Measurements from ENCODE around the gene AK5. TPM values are rescaled to one million over a fixed set of nuclear protein-coding genes. Genes with fewer than 3 reads are reported as not detected.

The AK5 gene
- polyA plus RNA-seq, 1 donor (not counting 4 experiments of a cell fraction or from before 2014, with no cell fraction given): 0.30 TPM

- no peaks in the 10 kb centered on the region for H4K20me1 ChIP-seq (ENCODE audit: control insufficient read depth, extremely low read depth, insufficient read depth, low read length)
- H3K4me1 ChIP-seq (ENCODE audit: control insufficient read depth, extremely low read depth, insufficient read depth, low read length): no peaks in the 10 kb centered on the region
- dilution Hi-C loops (cut with MboI; ENCODE audit: extremely low pct_ligation_motif_present, low sequenced_read_pairs): no loop called here
- TF ChIP-seq, protein P1, sequence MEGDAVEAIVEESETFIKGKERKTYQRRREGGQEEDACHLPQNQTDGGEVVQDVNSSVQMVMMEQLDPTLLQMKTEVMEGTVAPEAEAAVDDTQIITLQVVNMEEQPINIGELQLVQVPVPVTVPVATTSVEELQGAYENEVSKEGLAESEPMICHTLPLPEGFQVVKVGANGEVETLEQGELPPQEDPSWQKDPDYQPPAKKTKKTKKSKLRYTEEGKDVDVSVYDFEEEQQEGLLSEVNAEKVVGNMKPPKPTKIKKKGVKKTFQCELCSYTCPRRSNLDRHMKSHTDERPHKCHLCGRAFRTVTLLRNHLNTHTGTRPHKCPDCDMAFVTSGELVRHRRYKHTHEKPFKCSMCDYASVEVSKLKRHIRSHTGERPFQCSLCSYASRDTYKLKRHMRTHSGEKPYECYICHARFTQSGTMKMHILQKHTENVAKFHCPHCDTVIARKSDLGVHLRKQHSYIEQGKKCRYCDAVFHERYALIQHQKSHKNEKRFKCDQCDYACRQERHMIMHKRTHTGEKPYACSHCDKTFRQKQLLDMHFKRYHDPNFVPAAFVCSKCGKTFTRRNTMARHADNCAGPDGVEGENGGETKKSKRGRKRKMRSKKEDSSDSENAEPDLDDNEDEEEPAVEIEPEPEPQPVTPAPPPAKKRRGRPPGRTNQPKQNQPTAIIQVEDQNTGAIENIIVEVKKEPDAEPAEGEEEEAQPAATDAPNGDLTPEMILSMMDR (optimal IDR thresholded peaks at IDR 0.05 in 1 of 3, IDR thresholded peaks at IDR 0.05 in 1 of 3, conservative IDR thresholded peaks at IDR 0.05 in 1 of 3; ENCODE audit: extremely low read depth in 1 of 3, insufficient read depth in 2 of 3, low read length in 3 of 3): no peak
- TF ChIP-seq EZH2 (IDR thresholded peaks at IDR 0.05; ENCODE audit: low read length): no peak
- H3K9ac ChIP-seq (ENCODE audit: control insufficient read depth, extremely low read depth, insufficient read depth, low read length): no peak overlapping the region
- DNase-seq (ENCODE audit: low read depth, low spot score) (no peak), FAIRE-seq (no peak)
- H3K27ac ChIP-seq (ENCODE audit: control insufficient read depth, insufficient read depth, low read length): no peak overlapping the region
- no peaks in the 10 kb centered on the region for H3K9me1 ChIP-seq (ENCODE audit: control insufficient read depth, extremely low read depth, insufficient read depth, low read length)
- H3K4me2 ChIP-seq (ENCODE audit: control insufficient read depth, extremely low read depth, insufficient read depth, low read depth, low read length): no peak overlapping the region
- no peaks in the 10 kb centered on the region for H3K79me2 ChIP-seq (ENCODE audit: control insufficient read depth, insufficient read depth, low read length)
- H3K4me3 ChIP-seq (ENCODE audit: control insufficient read depth in 2 of 3, extremely low read depth in 1 of 3, insufficient read depth in 2 of 3, low read depth in 1 of 3, low read length in 3 of 3): no peak overlapping the region
- no peaks in the 10 kb centered on the region for H3K36me3 ChIP-seq (ENCODE audit: control insufficient read depth in 2 of 2, extremely low read depth in 1 of 2, insufficient read depth in 2 of 2, low read length in 2 of 2)
- H3K27me3 ChIP-seq (ENCODE audit: control insufficient read depth, extremely low read depth, insufficient read depth, low read length): no peaks in the 10 kb centered on the region
- no peaks in the 10 kb centered on the region for H3K9me3 ChIP-seq (ENCODE audit: control insufficient read depth, low read depth, low read length)
- no peak overlapping the region for H2AFZ ChIP-seq (ENCODE audit: control insufficient read depth, low read length)
These were observed 47.7 kb upstream of the AK5 start for GRCh38 chr1:77234096-77234495.

DNA sequence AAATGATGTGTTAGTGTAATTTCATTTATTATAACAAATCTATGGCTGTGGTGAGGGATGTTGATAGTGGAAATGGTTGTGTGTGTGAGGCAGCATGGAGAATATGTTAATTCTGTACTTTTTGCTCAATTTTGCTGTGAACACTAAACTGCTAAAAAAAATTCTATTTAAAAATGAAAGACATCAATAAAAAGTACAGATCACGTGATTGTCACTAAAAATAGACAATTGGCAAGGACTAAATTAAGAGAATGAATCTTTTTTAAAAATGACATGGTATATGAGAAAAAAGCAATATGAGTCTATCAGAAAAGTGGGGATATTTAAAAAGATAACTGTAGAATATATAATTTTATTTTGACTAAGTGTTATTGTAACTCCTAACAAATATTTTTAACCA is 46.9 kb upstream of the AK5 start:
- no peaks in the 10 kb centered on the region for H3K9me1 ChIP-seq (ENCODE audit: control insufficient read depth, extremely low read depth, insufficient read depth, low read length)
- dilution Hi-C loops (cut with MboI; ENCODE audit: extremely low pct_ligation_motif_present, low sequenced_read_pairs): no loop called here
- DNase-seq (ENCODE audit: low read depth, low spot score): no peak

More for the DNA sequence above, 46.9 kb upstream of the AK5 start:
- Histone ChIP-seq H3K9me3 (ENCODE audit: control insufficient read depth, low read depth, low read length) (no peaks in the 10 kb centered on the region), H3K4me3 (ENCODE audit: control insufficient read depth in 2 of 3, extremely low read depth in 1 of 3, insufficient read depth in 2 of 3, low read depth in 1 of 3, low read length in 3 of 3) (no peak overlapping the region), H3K9ac (ENCODE audit: control insufficient read depth, extremely low read depth, insufficient read depth, low read length) (no peak overlapping the region), H3K4me2 (ENCODE audit: control insufficient read depth, extremely low read depth, insufficient read depth, low read depth, low read length) (no peak overlapping the region), H3K79me2 (ENCODE audit: control insufficient read depth, insufficient read depth, low read length) (no peaks in the 10 kb centered on the region), H2AFZ (ENCODE audit: control insufficient read depth, low read length) (no peak overlapping the region), H4K20me1 (ENCODE audit: control insufficient read depth, extremely low read depth, insufficient read depth, low read length) (no peaks in the 10 kb centered on the region), H3K27ac (ENCODE audit: control insufficient read depth, insufficient read depth, low read length) (no peak overlapping the region), H3K27me3 (ENCODE audit: control insufficient read depth, extremely low read depth, insufficient read depth, low read length) (no peaks in the 10 kb centered on the region), H3K4me1 (ENCODE audit: control insufficient read depth, extremely low read depth, insufficient read depth, low read length) (no peaks in the 10 kb centered on the region), H3K36me3 (ENCODE audit: control insufficient read depth in 2 of 2, extremely low read depth in 1 of 2, insufficient read depth in 2 of 2, low read length in 2 of 2) (no peaks in the 10 kb centered on the region)
- no peak for FAIRE-seq
- TF ChIP-seq, protein P1 (optimal IDR thresholded peaks at IDR 0.05 in 1 of 3, IDR thresholded peaks at IDR 0.05 in 1 of 3, conservative IDR thresholded peaks at IDR 0.05 in 1 of 3; ENCODE audit: extremely low read depth in 1 of 3, insufficient read depth in 2 of 3, low read length in 3 of 3): no peak
- TF ChIP-seq EZH2 (IDR thresholded peaks at IDR 0.05; ENCODE audit: low read length): no peak
